HG03565 (cell line): ENCODE measurements around the gene SOST.
"Not testable (repeated sequence)": the region's sequence is repeated elsewhere in the genome, so short reads cannot be mapped to it uniquely, and the experiment has no call there.

ENCODE experiments used
- ATAC-seq: cut with Tn5 transposase; IDR thresholded peaks from one replicate; pipeline ENCODE4 v1.9.1; 2021; ENCODE audit warnings: mild to moderate bottlenecking, moderate library complexity; ENCODE audit not compliant: unreplicated experiment

Gene SOST

GRCh38 chr17:43758497-43759174, at the start of gene SOST:
Gene SOST (minus strand): TSS chr17:43758791. CDS start chr17:43758741, 50 bp downstream.
- no peak for ATAC-seq

DNA sequence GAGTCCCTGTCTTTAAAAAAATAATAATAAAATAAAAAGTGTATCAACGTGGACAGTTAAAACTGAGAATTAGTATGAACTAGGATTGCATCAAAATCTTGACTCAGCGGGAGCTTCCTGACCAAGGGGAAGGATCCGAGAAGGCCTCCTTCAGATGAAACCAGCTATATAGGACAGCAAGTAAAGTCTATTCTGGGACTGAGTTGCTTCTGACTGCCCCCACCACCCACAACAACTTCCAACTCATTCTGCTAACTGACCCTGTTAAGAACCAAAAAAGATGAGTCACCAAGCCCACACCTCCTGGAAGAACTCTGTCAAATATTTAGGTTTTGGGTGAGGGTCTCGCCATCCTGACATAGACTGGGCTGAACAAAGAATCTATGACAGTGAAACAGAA, 49.5 kb upstream of the SOST start:
- ATAC-seq = no peak

DNA sequence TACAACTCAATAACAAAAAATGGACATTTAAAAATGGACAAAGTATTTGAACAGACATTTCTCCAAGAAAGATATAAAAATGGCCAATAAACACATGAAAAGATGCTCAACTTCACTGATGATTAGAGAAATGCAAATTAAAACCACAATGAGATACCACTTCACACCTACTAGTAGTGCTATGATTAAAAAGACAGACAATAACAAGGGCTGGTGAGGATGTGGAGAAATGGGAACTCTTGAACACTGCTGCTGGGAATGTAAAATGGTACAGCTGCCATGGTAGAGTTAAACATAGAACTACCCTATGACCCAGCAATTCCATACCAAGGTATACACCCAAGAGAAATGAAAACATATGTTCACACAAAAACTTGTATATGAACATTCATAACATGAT, 46.5 kb upstream of the SOST start:
- no peak for ATAC-seq

DNA sequence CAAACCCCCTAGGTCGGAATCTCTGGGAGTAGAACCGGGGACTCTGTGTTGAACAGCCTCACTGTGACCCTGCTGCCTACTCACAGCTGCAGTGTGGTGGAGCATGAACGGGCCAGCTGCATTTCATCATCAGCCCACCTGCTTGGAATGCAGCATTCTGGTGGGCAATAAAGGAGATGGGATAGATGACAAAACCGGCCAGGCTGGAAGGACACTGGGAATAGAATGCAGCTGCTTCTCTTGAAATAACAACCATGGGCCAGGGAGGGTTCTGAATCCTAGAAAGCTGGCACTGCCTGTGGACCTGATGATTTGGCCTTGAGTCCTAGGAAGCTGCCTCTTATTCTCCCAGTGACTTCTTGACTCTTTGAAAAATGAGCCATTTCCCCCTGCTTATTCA, 45.2 kb upstream of the SOST start:
- no peak for ATAC-seq

- no peak for ATAC-seq
Measured at GRCh38 chr17:43801844-43802243, 43.3 kb upstream of the SOST start.

- ATAC-seq = no peak
Measured at GRCh38 chr17:43800736-43801135, 42.1 kb upstream of the SOST start.

DNA sequence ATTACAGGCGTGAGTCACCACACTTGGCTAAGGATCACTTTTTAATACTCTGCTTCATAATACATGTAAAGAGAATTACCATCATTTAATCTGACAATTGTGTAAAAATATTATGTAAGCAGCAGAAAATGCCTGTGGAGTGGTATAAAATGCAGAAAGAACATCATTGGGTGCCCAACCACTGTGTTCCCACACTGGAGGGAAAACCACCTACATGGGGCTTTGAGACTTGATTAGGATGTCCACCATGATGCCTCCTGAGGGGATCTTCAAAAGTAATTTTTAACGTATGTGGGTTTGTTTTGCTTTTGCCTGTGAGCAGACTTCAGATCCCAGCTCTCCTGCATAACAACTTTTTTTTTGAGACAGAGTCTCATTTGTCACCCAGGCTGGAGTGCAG, 40.5 kb upstream of the SOST start:
- no peak for ATAC-seq

DNA sequence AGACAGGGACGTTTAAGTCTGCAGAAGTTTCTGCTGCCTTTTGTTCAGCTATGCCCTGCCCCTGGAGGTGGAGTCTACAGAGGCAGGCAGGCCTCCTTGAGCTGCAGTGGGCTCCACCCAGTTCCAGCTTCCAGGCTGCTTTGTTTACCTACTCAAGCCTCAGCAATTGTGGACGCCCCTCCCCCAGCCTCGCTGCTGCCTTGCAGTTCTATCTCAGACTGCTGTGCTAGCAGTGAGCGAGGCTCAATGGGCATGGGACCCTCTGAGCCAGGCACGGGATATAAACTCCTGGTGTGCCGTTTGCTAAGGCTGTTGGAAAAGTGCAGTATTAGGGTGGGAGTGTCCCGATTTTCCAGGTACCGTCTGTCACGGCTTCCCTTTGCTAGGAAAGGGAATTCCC, 39.4 kb upstream of the SOST start:
- not testable (repeated sequence) for ATAC-seq

DNA sequence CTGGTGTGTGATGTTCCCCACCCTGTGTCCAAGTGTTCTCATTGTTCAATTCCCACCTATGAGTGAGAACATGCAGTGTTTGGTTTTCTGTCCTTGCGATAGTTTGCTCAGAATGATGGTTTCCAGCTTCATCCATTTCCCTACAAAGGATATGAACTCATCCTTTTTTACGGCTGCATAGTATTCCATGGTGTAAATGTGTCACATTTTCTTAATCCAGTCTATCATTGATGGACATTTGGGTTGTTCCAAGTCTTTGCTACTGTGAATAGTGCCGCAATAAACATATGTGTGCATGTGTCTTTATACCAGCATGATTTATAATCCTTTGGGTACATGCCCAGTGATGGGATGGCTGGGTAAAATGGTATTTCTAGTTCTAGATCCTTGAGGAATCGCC, 34.1 kb upstream of the SOST start:
- ATAC-seq = not testable (repeated sequence)

DNA sequence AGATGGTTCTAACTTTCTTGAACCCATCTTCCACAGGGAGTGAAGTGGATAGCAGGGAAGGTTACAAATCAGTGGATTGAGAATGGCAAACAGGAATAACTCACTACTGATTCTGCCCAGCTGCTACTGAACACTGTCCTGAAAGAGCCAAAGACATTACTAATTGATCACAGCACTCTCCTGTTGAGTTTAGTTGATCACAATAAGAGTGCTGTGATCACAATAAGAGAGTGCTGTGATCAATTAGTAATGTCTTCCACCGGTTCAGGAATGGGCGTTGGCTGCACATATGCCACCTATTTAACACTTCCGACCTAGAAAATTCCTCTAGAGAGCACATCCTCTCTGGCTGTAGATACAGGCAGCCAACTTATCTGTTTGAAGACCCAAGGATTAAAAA, 33.0 kb upstream of the SOST start:
- no peak for ATAC-seq

GRCh38 chr17:43790311-43790940, 31.8 kb upstream of the SOST start:
- no peak for ATAC-seq

DNA sequence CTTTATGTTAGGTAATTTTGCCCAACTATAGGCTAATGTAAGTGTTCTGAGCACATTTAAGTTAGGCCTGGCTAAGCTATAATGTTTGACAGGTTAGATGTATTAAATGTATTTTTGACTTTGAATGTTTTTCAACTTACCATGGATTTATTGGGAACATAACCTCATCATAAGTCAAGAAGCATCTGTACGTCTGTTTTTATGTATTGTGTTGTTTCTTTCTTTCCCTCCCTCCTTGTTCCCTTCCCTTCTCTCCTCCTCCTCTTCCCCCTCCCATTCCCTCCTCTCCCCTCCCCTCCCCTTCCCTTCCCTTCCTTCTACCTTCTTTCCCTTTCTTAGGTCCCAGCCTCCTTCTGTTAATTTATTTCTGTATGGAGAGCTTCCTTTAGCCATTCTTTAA, 30.9 kb upstream of the SOST start:
- ATAC-seq = no peak

DNA sequence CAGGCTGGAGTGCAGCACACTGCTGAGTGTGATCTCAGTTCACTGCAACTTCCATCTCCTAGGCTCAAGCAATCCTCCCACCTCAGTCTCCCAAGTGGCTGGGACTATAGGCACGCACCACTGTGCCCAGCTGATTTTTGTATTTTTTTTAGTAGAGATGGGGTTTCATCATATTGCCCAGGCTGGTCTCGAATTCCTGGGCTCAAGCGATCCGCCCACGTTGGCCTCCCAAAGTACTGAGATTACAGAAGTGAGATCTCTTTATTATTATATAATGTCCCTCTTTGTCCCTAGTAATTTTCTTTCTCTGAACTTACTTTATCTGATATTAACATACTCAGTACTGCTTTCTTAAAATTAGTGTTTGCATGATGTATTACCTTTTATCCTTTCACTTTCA, 29.9 kb upstream of the SOST start:
- no peak for ATAC-seq

GRCh38 chr17:43787728-43788127, 29.1 kb upstream of the SOST start:
- no peak for ATAC-seq

DNA sequence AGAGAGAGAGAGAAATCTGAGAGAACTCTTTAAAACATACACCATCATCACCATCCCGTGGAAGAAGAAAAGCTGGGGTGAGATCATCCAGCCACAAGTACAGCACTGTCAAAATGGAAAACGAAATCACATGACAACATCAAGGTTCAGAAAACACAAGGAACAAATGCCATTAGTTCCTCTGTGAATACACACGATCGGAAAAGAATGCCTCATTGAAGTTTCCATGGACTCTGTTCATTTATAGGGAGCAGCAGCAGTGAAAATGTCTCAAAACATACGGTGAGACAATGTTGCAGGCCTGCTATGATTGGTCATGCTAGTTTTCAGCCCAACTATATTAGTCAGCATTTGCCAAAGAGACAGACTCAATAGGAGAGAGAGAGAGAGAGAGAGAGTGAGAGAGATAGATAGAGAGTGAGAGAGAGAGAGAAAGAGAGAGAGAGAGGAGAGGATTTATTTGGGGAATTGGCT, 26.1 kb upstream of the SOST start:
- no peak for ATAC-seq

GRCh38 chr17:43784068-43784467, 25.5 kb upstream of the SOST start:
- no peak for ATAC-seq

DNA sequence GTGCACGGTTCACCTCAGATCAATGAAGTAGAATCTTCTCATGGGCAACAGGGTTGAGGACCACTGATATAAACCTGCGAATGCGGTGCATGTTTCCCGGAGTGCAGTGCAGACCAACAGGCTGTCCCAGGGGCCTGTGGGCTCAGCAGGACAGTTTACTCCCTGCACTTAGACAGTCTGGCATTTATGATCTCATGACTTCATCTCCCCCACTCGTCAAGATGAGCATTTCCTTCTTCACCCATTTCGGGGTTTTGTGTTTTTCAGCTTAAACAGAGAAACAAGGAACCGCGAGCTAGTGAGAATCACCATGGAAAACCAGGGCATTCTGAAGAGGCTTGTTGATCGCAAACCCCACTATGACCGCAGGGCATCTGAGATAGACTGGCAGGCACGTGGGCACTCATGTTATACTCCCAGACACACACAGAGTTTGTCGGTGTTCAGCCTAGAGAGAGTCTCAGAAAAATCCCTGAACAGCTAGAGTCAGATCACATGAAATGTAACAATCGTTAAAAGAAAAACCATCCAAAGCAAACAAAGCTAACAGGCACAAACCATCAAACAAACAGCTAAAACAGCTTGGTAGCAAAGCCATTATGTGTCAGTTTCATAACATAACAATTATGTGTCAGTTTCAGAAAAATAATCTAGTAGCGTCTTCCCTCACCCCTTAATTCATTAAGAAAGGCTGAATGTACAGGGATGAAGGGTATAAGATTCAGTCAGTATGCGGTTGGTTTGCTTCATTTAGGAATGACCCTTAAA, 24.5 kb upstream of the SOST start:
- ATAC-seq = no peak

DNA sequence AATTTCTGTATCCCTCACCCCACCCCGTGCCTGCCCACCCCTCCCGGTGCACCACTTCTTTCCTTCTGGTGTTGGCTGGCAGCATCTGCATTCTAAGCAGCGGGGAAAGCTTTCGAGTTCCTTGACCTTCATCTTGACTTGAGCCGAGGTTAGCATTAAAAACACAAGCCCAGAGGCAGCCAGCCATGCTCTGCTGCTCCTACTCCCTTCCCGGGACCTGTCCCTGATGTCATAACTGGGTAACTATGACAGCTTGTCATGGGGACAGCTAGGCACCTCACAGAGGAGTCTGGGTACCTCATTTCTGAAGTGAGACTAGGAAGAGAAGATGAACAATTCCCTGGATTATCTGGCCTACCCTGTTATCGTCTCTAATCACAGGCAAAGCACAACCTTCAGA, 21.5 kb upstream of the SOST start, which contains the start of gene CFAP97D1:
Gene CFAP97D1 (plus strand): TSS at position 301 of the 400 bp plus-strand sequence. CDS start 28 bp downstream, at position 329.
- ATAC-seq = no peak

GRCh38 chr17:43779145-43780125, 20.8 kb upstream of the SOST start:
- peak; percentile 8 for ATAC-seq

- peak; percentile 74 for ATAC-seq
Measured at GRCh38 chr17:43778337-43779144, 19.9 kb upstream of the SOST start, which contains the start of gene DUSP3. Gene DUSP3 (minus strand): TSS chr17:43778977. CDS start chr17:43778924, 53 bp downstream.
